Neural cell (in vitro differentiated cells): Measurements from ENCODE around the gene RFX7. TPM values are rescaled to one million over a fixed set of nuclear protein-coding genes. Genes with fewer than 3 reads are reported as not detected.

Experiments used
- H2AFZ ChIP-seq: fragments of 200-600, 300-800 bp; sonication (generic), shearing (Covaris generic); 2 replicates; pipeline ENCODE4 v1.6.0; 2014; ENCODE audit warnings: low read depth, mild to moderate bottlenecking, antibody characterized with exemption, low read length, moderate library complexity
- H3F3A ChIP-seq: fragments of 200-600 bp; shearing (Covaris generic); 2 replicates; pipeline ENCODE4 v1.6.1; 2016; ENCODE audit warnings: mild to moderate bottlenecking, moderate library complexity, mixed read lengths, antibody characterized with exemption, low read length; ENCODE audit not compliant: insufficient read depth, poor library complexity, severe bottlenecking
- H3K27ac ChIP-seq: fragments of 200-600, 300-800 bp; sonication (generic), shearing (Covaris generic); 2 replicates; pipeline ENCODE4 v1.5.1; 2014; ENCODE audit warnings: mild to moderate bottlenecking, low read length, moderate library complexity
- H3K27me3 ChIP-seq: fragments of 300-800, 200-600 bp; sonication (generic), shearing (Covaris generic); 2 replicates; pipeline ENCODE4 v1.6.0; 2014; ENCODE audit warnings: mild to moderate bottlenecking, low read depth, low read length, moderate library complexity; ENCODE audit not compliant: insufficient read depth
- H3K36me3 ChIP-seq: fragments of 300-800, 200-600 bp; sonication (generic), shearing (Covaris generic); 2 replicates; pipeline ENCODE4 v1.5.1; 2014; ENCODE audit warnings: mild to moderate bottlenecking, antibody characterized with exemption, low read length, moderate library complexity; ENCODE audit not compliant: insufficient read depth
- H3K4me2 ChIP-seq: fragments of 300-800, 200-600 bp; sonication (generic), shearing (Covaris generic); 2 replicates; pipeline ENCODE4 v1.6.0; 2014; ENCODE audit warnings: mild to moderate bottlenecking, low read length
- H3K4me3 ChIP-seq: fragments of 300-800, 200-600 bp; sonication (generic), shearing (Covaris generic); 2 replicates; pipeline ENCODE4 v1.5.1; 2014; ENCODE audit warnings: mild to moderate bottlenecking, low read length, moderate library complexity
- H3K79me2 ChIP-seq: fragments of 200-600 bp; shearing (Covaris generic); replicated peaks from 2 replicates; pipeline ENCODE4 v1.6.0; 2014; ENCODE audit warnings: mild to moderate bottlenecking, low read length, moderate library complexity; ENCODE audit not compliant: insufficient read depth
- H3K9ac ChIP-seq: fragments of 300-800, 200-600 bp; sonication (generic), shearing (Covaris generic); 2 replicates; pipeline ENCODE4 v1.6.1; 2016; ENCODE audit warnings: mild to moderate bottlenecking, low read length, mixed read lengths
- H3K9me2 ChIP-seq: fragments of 200-600 bp; shearing (Covaris generic); 2 replicates; pipeline ENCODE4 v1.6.1; 2016; ENCODE audit warnings: mild to moderate bottlenecking, low read length, mixed read lengths; ENCODE audit not compliant: insufficient read depth
- H3K9me3 ChIP-seq: fragments of 200-600, 300-800 bp; sonication (generic), shearing (Covaris generic); 2 replicates; pipeline ENCODE4 v1.6.1; 2016; ENCODE audit warnings: mild to moderate bottlenecking, mixed run types, low read length, moderate library complexity, mixed read lengths
- H4K20me1 ChIP-seq: fragments of 200-600 bp; shearing (Covaris generic); 2 replicates; pipeline ENCODE4 v1.6.1; 2016; ENCODE audit warnings: mild to moderate bottlenecking, mixed run types; ENCODE audit not compliant: insufficient read depth
- EP300 ChIP-seq: fragments of 450-650 bp; conservative IDR thresholded peaks from 2 replicates; pipeline ENCODE4 v1.6.1; 2014; ENCODE audit warnings: antibody characterized with exemption, mild to moderate bottlenecking, moderate library complexity; ENCODE audit not compliant: poor library complexity, severe bottlenecking
- EZH2 ChIP-seq: fragments of 200-600, 300-800 bp; shearing (Covaris generic), sonication (generic); IDR thresholded peaks from 2 replicates; pipeline ENCODE4 v1.6.1; 2014; ENCODE audit warnings: antibody characterized with exemption, low read length, borderline replicate concordance, mild to moderate bottlenecking; ENCODE audit not compliant: insufficient read depth, poor library complexity, severe bottlenecking
- MXI1 ChIP-seq: fragments of 450-650 bp; conservative IDR thresholded peaks from 2 replicates; pipeline ENCODE4 v1.6.1; 2014; ENCODE audit warnings: antibody characterized with exemption, mild to moderate bottlenecking; ENCODE audit not compliant: poor library complexity, severe bottlenecking
- POLR2AphosphoS5 ChIP-seq: IDR thresholded peaks from 2 replicates; pipeline ENCODE4 v1.6.1; 2012
- RAD21 ChIP-seq: fragments of 450-650 bp; conservative IDR thresholded peaks from 2 replicates; pipeline ENCODE4 v1.6.1; 2014; ENCODE audit warnings: antibody characterized with exemption, mild to moderate bottlenecking, moderate library complexity
- SMC3 ChIP-seq: fragments of 450-650 bp; conservative IDR thresholded peaks from 2 replicates; pipeline ENCODE4 v1.6.1; 2014; ENCODE audit warnings: antibody characterized with exemption, mild to moderate bottlenecking, moderate library complexity; ENCODE audit not compliant: poor library complexity
- TAF1 ChIP-seq: IDR thresholded peaks from 2 replicates; pipeline ENCODE4 v1.6.1; 2012; ENCODE audit warnings: low read depth
- polyA plus RNA-seq: library from polyadenylated mRNA; depleted of rRNA; stranded (reverse); fragments of >200 nt; gene quantifications from 2 replicates; pipeline ENCODE4 v1.2.3, GENCODE V29; 2014
- TF ChIP-seq, protein P1 (sequence below): fragments of 450-650 bp; IDR thresholded peaks from 2 replicates; pipeline ENCODE4 v1.5.1; 2014; ENCODE audit warnings: antibody characterized with exemption, mild to moderate bottlenecking, moderate library complexity; ENCODE audit not compliant: poor library complexity, severe bottlenecking
- TF ChIP-seq, protein P2 (sequence below): IDR thresholded peaks from 2 replicates; pipeline ENCODE4 v1.6.1; 2012; ENCODE audit warnings: borderline replicate concordance

The RFX7 gene
- polyA plus RNA-seq, 1 donor from 2014 or later: 12.9 TPM

DNA sequence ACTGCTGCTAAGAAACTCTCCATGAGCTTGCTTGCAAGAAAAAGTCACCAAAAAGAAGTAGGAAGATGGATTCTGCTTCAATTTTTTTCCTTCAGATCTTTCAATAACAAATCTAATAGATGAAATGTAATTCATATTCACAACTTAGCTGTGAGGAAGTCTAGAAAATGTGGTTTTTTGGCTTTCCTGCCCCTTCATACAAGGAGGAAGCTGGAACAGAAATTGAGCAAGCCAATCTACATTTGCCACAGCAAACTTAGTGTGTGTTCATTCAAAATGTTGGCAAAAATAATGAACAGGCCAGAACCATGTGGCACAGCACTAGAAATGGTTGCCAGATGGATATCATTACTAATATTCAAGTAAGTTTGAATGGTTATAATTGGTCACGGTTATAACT is 157.1 kb downstream of the RFX7 start:
- Histone ChIP-seq H3F3A (no peaks in the 10 kb centered on the region), H3K4me2 (no peak overlapping the region), H3K9me2 (no peaks in the 10 kb centered on the region), H3K79me2 (no peaks in the 10 kb centered on the region), H3K9ac (no peak overlapping the region), H3K4me3 (no peak overlapping the region), H3K9me3 (no peaks in the 10 kb centered on the region), H2AFZ (no peak overlapping the region), H3K27ac (no peak overlapping the region), H3K36me3 (no peaks in the 10 kb centered on the region), H4K20me1 (no peaks in the 10 kb centered on the region), H3K27me3 (no peaks in the 10 kb centered on the region)
- TF ChIP-seq, protein P1, sequence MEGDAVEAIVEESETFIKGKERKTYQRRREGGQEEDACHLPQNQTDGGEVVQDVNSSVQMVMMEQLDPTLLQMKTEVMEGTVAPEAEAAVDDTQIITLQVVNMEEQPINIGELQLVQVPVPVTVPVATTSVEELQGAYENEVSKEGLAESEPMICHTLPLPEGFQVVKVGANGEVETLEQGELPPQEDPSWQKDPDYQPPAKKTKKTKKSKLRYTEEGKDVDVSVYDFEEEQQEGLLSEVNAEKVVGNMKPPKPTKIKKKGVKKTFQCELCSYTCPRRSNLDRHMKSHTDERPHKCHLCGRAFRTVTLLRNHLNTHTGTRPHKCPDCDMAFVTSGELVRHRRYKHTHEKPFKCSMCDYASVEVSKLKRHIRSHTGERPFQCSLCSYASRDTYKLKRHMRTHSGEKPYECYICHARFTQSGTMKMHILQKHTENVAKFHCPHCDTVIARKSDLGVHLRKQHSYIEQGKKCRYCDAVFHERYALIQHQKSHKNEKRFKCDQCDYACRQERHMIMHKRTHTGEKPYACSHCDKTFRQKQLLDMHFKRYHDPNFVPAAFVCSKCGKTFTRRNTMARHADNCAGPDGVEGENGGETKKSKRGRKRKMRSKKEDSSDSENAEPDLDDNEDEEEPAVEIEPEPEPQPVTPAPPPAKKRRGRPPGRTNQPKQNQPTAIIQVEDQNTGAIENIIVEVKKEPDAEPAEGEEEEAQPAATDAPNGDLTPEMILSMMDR: no peak
- TF ChIP-seq TAF1 (no peak), EP300 (no peak), RAD21 (no peak), EZH2 (no peak), SMC3 (no peak), POLR2AphosphoS5 (no peak), MXI1 (no peak)
- TF ChIP-seq, protein P2, sequence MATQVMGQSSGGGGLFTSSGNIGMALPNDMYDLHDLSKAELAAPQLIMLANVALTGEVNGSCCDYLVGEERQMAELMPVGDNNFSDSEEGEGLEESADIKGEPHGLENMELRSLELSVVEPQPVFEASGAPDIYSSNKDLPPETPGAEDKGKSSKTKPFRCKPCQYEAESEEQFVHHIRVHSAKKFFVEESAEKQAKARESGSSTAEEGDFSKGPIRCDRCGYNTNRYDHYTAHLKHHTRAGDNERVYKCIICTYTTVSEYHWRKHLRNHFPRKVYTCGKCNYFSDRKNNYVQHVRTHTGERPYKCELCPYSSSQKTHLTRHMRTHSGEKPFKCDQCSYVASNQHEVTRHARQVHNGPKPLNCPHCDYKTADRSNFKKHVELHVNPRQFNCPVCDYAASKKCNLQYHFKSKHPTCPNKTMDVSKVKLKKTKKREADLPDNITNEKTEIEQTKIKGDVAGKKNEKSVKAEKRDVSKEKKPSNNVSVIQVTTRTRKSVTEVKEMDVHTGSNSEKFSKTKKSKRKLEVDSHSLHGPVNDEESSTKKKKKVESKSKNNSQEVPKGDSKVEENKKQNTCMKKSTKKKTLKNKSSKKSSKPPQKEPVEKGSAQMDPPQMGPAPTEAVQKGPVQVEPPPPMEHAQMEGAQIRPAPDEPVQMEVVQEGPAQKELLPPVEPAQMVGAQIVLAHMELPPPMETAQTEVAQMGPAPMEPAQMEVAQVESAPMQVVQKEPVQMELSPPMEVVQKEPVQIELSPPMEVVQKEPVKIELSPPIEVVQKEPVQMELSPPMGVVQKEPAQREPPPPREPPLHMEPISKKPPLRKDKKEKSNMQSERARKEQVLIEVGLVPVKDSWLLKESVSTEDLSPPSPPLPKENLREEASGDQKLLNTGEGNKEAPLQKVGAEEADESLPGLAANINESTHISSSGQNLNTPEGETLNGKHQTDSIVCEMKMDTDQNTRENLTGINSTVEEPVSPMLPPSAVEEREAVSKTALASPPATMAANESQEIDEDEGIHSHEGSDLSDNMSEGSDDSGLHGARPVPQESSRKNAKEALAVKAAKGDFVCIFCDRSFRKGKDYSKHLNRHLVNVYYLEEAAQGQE: no peak

DNA sequence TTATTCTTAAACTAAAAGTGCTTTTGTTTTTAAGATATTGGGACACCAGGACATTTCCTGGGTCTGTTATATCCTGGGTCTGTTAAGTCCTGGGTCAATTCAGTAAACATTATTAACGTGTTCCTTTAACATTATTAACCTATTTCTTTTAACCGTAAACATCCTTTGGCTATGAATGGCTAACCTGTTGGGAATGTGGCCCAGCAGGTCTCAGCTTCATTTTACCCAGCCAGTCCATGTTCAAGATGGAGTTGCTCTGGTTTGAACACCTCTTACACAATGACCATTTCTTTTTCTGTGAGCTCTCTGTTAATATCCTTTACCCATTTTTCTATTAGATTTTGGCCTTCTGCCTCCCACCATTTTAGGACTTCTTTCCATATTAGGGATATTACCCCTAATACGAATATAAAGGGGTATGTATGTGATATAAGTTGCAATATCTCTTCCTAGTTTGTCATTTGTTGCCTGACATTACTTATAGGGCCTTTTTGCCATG is 161.4 kb downstream of the RFX7 start:
- TF ChIP-seq TAF1: no peak
- no peak for TF ChIP-seq MXI1
- no peak for TF ChIP-seq RAD21
- no peak for TF ChIP-seq EZH2
- TF ChIP-seq EP300: no peak
- TF ChIP-seq POLR2AphosphoS5: no peak
- TF ChIP-seq SMC3: no peak
- TF ChIP-seq, protein P1: no peak
- TF ChIP-seq, protein P2: no peak
- no peaks in the 10 kb centered on the region for H4K20me1 ChIP-seq

More for the DNA sequence above, 161.4 kb downstream of the RFX7 start:
- Histone ChIP-seq H3K27ac (no peak overlapping the region), H3K27me3 (no peaks in the 10 kb centered on the region), H3K36me3 (no peaks in the 10 kb centered on the region), H3K4me2 (no peak overlapping the region), H3K79me2 (no peaks in the 10 kb centered on the region), H3K4me3 (no peak overlapping the region), H2AFZ (no peak overlapping the region), H3K9ac (no peak overlapping the region), H3K9me3 (no peaks in the 10 kb centered on the region), H3F3A (no peaks in the 10 kb centered on the region), H3K9me2 (no peaks in the 10 kb centered on the region)
